HCT116 (cell line): ENCODE results near the gene BTBD9. TPM values are rescaled to one million over a fixed set of nuclear protein-coding genes. Genes with fewer than 3 reads are reported as not detected.

Experiments used
- ATAC-seq: fragments of 200-7000 bp; cut with Tn5 transposase; 2 replicates; pipeline ENCODE4 v1.9.1; 2020; ENCODE audit warnings: mild to moderate bottlenecking, moderate library complexity
- BruUV-seq: library from RNA; stranded (reverse); fragments of 400-500 nt; replicated peaks from 2 replicates; lab custom pipeline; 2021; lab: Mats Ljungman, UMichigan
- CTCF ChIA-PET: fragments of 300-600 bp; sonication (Branson Sonifier 250); formaldehyde crosslinking; loops from one replicate; lab custom pipeline; 2021; ENCODE audit warnings: antibody characterized with exemption; lab: Charles Lee
- POLR2A ChIA-PET: fragments of 300-600, 350-600 bp; sonication (Branson Sonifier 250); formaldehyde crosslinking; loops from one replicate; lab custom pipeline; 2021; ENCODE audit warnings: antibody characterized with exemption; lab: Charles Lee
- RAD21 ChIA-PET, 2 experiments: fragments of 300-600 bp; sonication (Branson Sonifier 250); formaldehyde crosslinking; loops; one replicate each; lab custom pipeline; 2023; ENCODE audit warnings: low total read pairs in 2 of 2; ENCODE audit not compliant: uncharacterized antibody in 2 of 2, unreplicated experiment in 2 of 2, low non-redundant PET in 1 of 2; lab: Charles Lee
- DNase-seq: peaks from one replicate; pipeline ENCODE4 v3.0.0-alpha.2; 2010; ENCODE audit warnings: low read depth, low spot score
- H2AFZ ChIP-seq: fragments of 200-600 bp; shearing (Covaris generic), sonication (generic); 2 replicates; pipeline ENCODE4 v1.6.1; 2017; ENCODE audit warnings: low read depth, mixed run types, mixed read lengths, antibody characterized with exemption, low read length; ENCODE audit not compliant: poor library complexity, severe bottlenecking
- H3K27ac ChIP-seq: 2 replicates; pipeline ENCODE4 v1.5.1; 2012; ENCODE audit warnings: low read depth, low read length
- H3K27me3 ChIP-seq: fragments of 200-600 bp; sonication (generic); 2 replicates; pipeline ENCODE4 v1.6.1; 2016; ENCODE audit warnings: mixed run types, low read length, mixed read lengths; ENCODE audit not compliant: insufficient read depth
- H3K36me3 ChIP-seq, 2 experiments: fragments of 200-500 bp in 1 of 2; fragments of 200-600 bp in 1 of 2; sonication (Bioruptor generic) in 1 of 2; sonication (generic) in 1 of 2; 2 replicates each; pipeline versions ENCODE4 v1.5.1 to v1.6.1; 2014 to 2016; ENCODE audit warnings: low read length in 2 of 2, inconsistent platforms in 1 of 2, mixed read lengths in 1 of 2, mixed run types in 1 of 2; ENCODE audit not compliant: insufficient read depth in 2 of 2, control insufficient read depth in 1 of 2
- H3K4me1 ChIP-seq, 2 experiments: fragments of 200-600 bp in 1 of 2; sonication (generic) in 1 of 2; 2 replicates each; pipeline versions ENCODE4 v1.5.1 to v1.6.1; 2012 to 2017; ENCODE audit warnings: low read length in 2 of 2, inconsistent platforms in 1 of 2, mild to moderate bottlenecking in 1 of 2, mixed read lengths in 1 of 2, mixed run types in 1 of 2, moderate library complexity in 1 of 2; ENCODE audit not compliant: insufficient read depth in 2 of 2, control insufficient read depth in 1 of 2
- H3K4me2 ChIP-seq: fragments of 200-600 bp; sonication (generic); 2 replicates; pipeline ENCODE4 v1.6.1; 2017; ENCODE audit warnings: mixed run types, low read length, mixed read lengths
- H3K4me3 ChIP-seq, 2 experiments: fragments of 200-600 bp in 1 of 2; sonication (generic) in 1 of 2; replicated peaks in 1 of 2; 2 replicates each; pipeline ENCODE4 v1.5.1; 2011 to 2016; ENCODE audit warnings: low read length in 2 of 2, control low read depth in 1 of 2, low read depth in 1 of 2, mild to moderate bottlenecking in 1 of 2, mixed read lengths in 1 of 2, mixed run types in 1 of 2
- H3K79me2 ChIP-seq: fragments of 200-600 bp; sonication (generic); 2 replicates; pipeline ENCODE4 v1.6.1; 2017; ENCODE audit warnings: mild to moderate bottlenecking, mixed run types, low read length, moderate library complexity, mixed read lengths; ENCODE audit not compliant: insufficient read depth
- H3K9ac ChIP-seq: fragments of 200-600 bp; sonication (generic); 2 replicates; pipeline ENCODE4 v1.6.1; 2016; ENCODE audit warnings: low read length, mixed read lengths
- H3K9me2 ChIP-seq: fragments of 200-600 bp; sonication (generic), shearing (Covaris generic); 2 replicates; pipeline ENCODE4 v1.6.1; 2017; ENCODE audit warnings: mixed run types, mild to moderate bottlenecking, moderate library complexity; ENCODE audit not compliant: insufficient read depth
- H3K9me3 ChIP-seq, 2 experiments: fragments of 200-500 bp in 1 of 2; fragments of 200-600 bp in 1 of 2; sonication (Bioruptor generic) in 1 of 2; sonication (generic) in 1 of 2; 2 replicates each; pipeline ENCODE4 v1.6.1; 2014 to 2017; ENCODE audit warnings: low read length in 2 of 2, mixed read lengths in 2 of 2, inconsistent platforms in 1 of 2, low read depth in 1 of 2, mild to moderate bottlenecking in 1 of 2, mixed run types in 1 of 2, moderate library complexity in 1 of 2; ENCODE audit not compliant: control insufficient read depth in 1 of 2, insufficient read depth in 1 of 2
- H4K20me1 ChIP-seq: fragments of 200-600 bp; sonication (generic), shearing (Covaris generic); 2 replicates; pipeline ENCODE4 v1.6.1; 2017; ENCODE audit warnings: mixed run types, mild to moderate bottlenecking, moderate library complexity; ENCODE audit not compliant: insufficient read depth
- CBX3 ChIP-seq: IDR thresholded peaks from 2 replicates; pipeline ENCODE4 v1.6.1; 2012; ENCODE audit warnings: low read depth
- CEBPB ChIP-seq: IDR thresholded peaks from 2 replicates; pipeline ENCODE4 v1.6.1; 2012; ENCODE audit warnings: low read depth
- EGR1 ChIP-seq: IDR thresholded peaks from 2 replicates; pipeline ENCODE4 v1.6.1; 2012; ENCODE audit warnings: low read depth
- ELF1 ChIP-seq: IDR thresholded peaks from 2 replicates; pipeline ENCODE4 v1.6.1; 2012; ENCODE audit warnings: low read depth, borderline replicate concordance
- EZH2 ChIP-seq: fragments of 200-600 bp; sonication (generic); IDR thresholded peaks from 2 replicates; pipeline ENCODE4 v1.6.1; 2017; ENCODE audit warnings: antibody characterized with exemption, mixed run types
- EZH2phosphoT487 ChIP-seq: fragments of 200-600 bp; IDR thresholded peaks from 2 replicates; pipeline ENCODE4 v1.6.1; 2018; ENCODE audit warnings: antibody characterized with exemption, borderline replicate concordance
- JUND ChIP-seq: IDR thresholded peaks from 2 replicates; pipeline ENCODE4 v1.6.1; 2012
- POLR2A ChIP-seq: IDR thresholded peaks from 2 replicates; pipeline ENCODE4 v1.7.0; 2011; ENCODE audit warnings: borderline replicate concordance; ENCODE audit not compliant: insufficient read depth, insufficient read length; ENCODE audit errors: extremely low read depth
- POLR2AphosphoS5 ChIP-seq: IDR thresholded peaks from 2 replicates; pipeline ENCODE4 v1.6.1; 2011; ENCODE audit warnings: mild to moderate bottlenecking, low read depth, low read length, moderate library complexity
- RAD21 ChIP-seq: IDR thresholded peaks from 2 replicates; pipeline ENCODE4 v1.6.1; 2012; ENCODE audit warnings: low read depth, mild to moderate bottlenecking
- SP1 ChIP-seq: IDR thresholded peaks from 2 replicates; pipeline ENCODE4 v1.6.1; 2012; ENCODE audit warnings: low read depth
- ZFX ChIP-seq: fragments of 450-650 bp; IDR thresholded peaks from 2 replicates; pipeline ENCODE4 v1.6.1; 2017
- ZNF274 ChIP-seq: fragments of 200-500 bp; sonication (Bioruptor generic); IDR thresholded peaks from 2 replicates; pipeline ENCODE4 v1.6.1; 2014; ENCODE audit warnings: mild to moderate bottlenecking, low read depth, low read length, inconsistent platforms
- intact Hi-C: fragments of 100-400 bp; cut with micrococcal nuclease; formaldehyde crosslinking; loops from 2 replicates; pipeline ENCODE4 v1.10.0; 2022
- total RNA-seq: library from RNA; stranded (reverse); gene quantifications from one replicate; pipeline ENCODE4 v1.2.1, GENCODE V29; 2021; ENCODE audit not compliant: unreplicated experiment
- TF ChIP-seq, protein P1 (sequence below): IDR thresholded peaks from 2 replicates; pipeline ENCODE4 v1.6.1; 2011; ENCODE audit warnings: mild to moderate bottlenecking, low read length, moderate library complexity; ENCODE audit not compliant: insufficient replicate concordance; ENCODE audit errors: extremely low read depth
- TF ChIP-seq, protein P2 (sequence below): IDR thresholded peaks from 2 replicates; pipeline ENCODE4 v1.6.1; 2012

BTBD9 gene
- total RNA-seq, 1 experiment from 2014 or later = 10.9 TPM

DNA sequence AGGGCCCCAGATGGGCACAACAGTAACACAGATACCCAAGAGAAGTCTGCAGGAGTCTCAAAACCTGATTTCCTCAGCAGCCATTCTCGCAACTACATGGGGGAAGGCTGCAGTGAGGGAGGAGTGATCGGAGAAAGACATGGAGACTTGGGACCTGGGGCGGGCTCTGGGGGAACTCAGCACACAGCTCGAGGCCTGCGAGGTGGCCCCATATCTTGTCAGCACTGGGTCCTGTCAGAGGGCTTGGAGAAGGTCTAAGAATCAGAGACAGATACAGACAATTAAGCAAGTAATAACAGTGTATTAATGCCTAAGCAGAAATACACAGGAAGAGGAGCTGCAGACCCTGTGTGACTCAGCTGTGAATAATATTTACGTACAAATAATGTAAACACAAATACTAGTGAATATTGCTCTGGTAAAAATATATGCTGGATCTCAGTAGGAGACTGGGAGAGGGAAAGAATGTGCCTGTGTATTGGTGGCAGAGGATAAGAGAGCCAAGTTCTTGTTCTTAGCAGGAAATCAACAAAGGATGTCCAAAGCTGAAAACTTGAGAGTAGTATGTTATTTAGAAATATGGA, 484.0 kb downstream of the BTBD9 start:
- TF ChIP-seq ELF1 (no peak), JUND (no peak), EZH2phosphoT487 (no peak), CEBPB (no peak), RAD21 (no peak), ZNF274 (no peak), EGR1 (no peak), CBX3 (no peak), SP1 (no peak), ZFX (no peak), EZH2 (no peak), POLR2A (no peak), POLR2AphosphoS5 (no peak)
- TF ChIP-seq, protein P1, sequence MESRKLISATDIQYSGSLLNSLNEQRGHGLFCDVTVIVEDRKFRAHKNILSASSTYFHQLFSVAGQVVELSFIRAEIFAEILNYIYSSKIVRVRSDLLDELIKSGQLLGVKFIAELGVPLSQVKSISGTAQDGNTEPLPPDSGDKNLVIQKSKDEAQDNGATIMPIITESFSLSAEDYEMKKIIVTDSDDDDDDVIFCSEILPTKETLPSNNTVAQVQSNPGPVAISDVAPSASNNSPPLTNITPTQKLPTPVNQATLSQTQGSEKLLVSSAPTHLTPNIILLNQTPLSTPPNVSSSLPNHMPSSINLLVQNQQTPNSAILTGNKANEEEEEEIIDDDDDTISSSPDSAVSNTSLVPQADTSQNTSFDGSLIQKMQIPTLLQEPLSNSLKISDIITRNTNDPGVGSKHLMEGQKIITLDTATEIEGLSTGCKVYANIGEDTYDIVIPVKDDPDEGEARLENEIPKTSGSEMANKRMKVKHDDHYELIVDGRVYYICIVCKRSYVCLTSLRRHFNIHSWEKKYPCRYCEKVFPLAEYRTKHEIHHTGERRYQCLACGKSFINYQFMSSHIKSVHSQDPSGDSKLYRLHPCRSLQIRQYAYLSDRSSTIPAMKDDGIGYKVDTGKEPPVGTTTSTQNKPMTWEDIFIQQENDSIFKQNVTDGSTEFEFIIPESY = no peak
- TF ChIP-seq, protein P2, sequence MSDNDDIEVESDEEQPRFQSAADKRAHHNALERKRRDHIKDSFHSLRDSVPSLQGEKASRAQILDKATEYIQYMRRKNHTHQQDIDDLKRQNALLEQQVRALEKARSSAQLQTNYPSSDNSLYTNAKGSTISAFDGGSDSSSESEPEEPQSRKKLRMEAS = no peak
- Histone ChIP-seq H3K4me3 (no peak overlapping the region), H4K20me1 (no peaks in the 10 kb centered on the region), H3K36me3 (no peaks in the 10 kb centered on the region), H3K79me2 (no peaks in the 10 kb centered on the region), H3K4me1 (no peaks in the 10 kb centered on the region), H3K27me3 (no peaks in the 10 kb centered on the region), H3K9me2 (no peaks in the 10 kb centered on the region), H3K4me2 (no peak overlapping the region), H2AFZ (no peak overlapping the region), H3K9me3 (no peaks in the 10 kb centered on the region), H3K27ac (no peak overlapping the region), H3K9ac (no peak overlapping the region)
- intact Hi-C loops = no loop called here
- no peak for DNase-seq
- CTCF ChIA-PET = no interaction called here
- no TSS peak for BruUV-seq
- ATAC-seq = no peak
- RAD21 ChIA-PET = no interaction called here
- POLR2A ChIA-PET = no interaction called here
